Measurements from ENCODE around the gene CYP51A1. TPM values are rescaled to one million over a fixed set of nuclear protein-coding genes. Genes with fewer than 3 reads are reported as not detected.

Gene CYP51A1
- total RNA-seq, 4 donors from 2014 or later: 79.0 to 168 (median 119) TPM

Other genes starting within 250 kb of the CYP51A1 start
- 10 to 100 TPM; 49.7 to 82.6 (median 55.8) TPM for gene AKAP9, start 193.6 kb downstream of the CYP51A1 start, total RNA-seq
- gene LRRD1, start 44.7 kb upstream of the CYP51A1 start, total RNA-seq: not detected
- 10 to 100 TPM; 33.9 to 81.5 (median 56.8) TPM for gene KRIT1, start 111.4 kb upstream of the CYP51A1 start, total RNA-seq
- gene ANKIB1, start 111.5 kb upstream of the CYP51A1 start, total RNA-seq: 10 to 100 TPM; 16.0 to 34.3 (median 21.7) TPM

All from esophagus squamous epithelium (tissue), 4 donors.